A549 (cell line): ENCODE data around the gene CACNA1D. TPM values are rescaled to one million over a fixed set of nuclear protein-coding genes. Genes with fewer than 3 reads are reported as not detected.
A peak's percentile ranks its signal among the peaks of the same experiment; 100 is the strongest.

Source experiments
- ATAC-seq, 2 experiments: fragments of 200-7000 bp in 1 of 2; fragments of >200 bp in 1 of 2; cut with Nextera tagmentation in 1 of 2; cut with Tn5 transposase in 1 of 2; 3 replicates each; pipeline versions ENCODE4 v1.8.0 to v1.9.1; 2018 to 2020; ENCODE audit warnings: mild to moderate bottlenecking in 1 of 2, moderate library complexity in 1 of 2
- CTCF ChIA-PET: fragments of 300-600 bp; sonication (Branson Sonifier 250); formaldehyde crosslinking; extraction: SDS; loops from one replicate; lab custom pipeline; 2021; ENCODE audit warnings: antibody characterized with exemption, inconsistent platforms; lab: Yijun Ruan, JAX
- POLR2A ChIA-PET: fragments of 350-600 bp; formaldehyde crosslinking; extraction: SDS; loops from one replicate; lab custom pipeline; 2021; ENCODE audit warnings: antibody characterized with exemption, inconsistent platforms; lab: Yijun Ruan, JAX
- DNase-seq, 2 experiments: peaks; one replicate each; pipeline versions ENCODE4 v3.0.0 to v3.0.0-alpha.2; 2011 to 2016; ENCODE audit warnings: low read depth in 1 of 2, low spot score in 1 of 2
- FAIRE-seq: peaks from 2 replicates; lab custom pipeline; 2011; peaks lifted over from hg19 to GRCh38; lab: Jason Lieb, UNC
- H3K27ac ChIP-seq, 2 experiments: fragments of >200 bp; sonication (Bioruptor Twin); formaldehyde crosslinking; 3 replicates each; pipeline ENCODE4 v1.5.1; 2016 to 2017
- H3K4me1 ChIP-seq: fragments of >200 bp; sonication (Bioruptor Twin); formaldehyde crosslinking; 3 replicates; pipeline ENCODE4 v1.6.1; 2016
- H3K4me2 ChIP-seq: fragments of >200 bp; sonication (Bioruptor Twin); formaldehyde crosslinking; 3 replicates; pipeline ENCODE4 v1.6.1; 2016
- H3K4me3 ChIP-seq: fragments of >200 bp; sonication (Bioruptor Twin); formaldehyde crosslinking; 3 replicates; pipeline ENCODE4 v1.5.1; 2016
- H3K9me3 ChIP-seq: fragments of >200 bp; sonication (Bioruptor Twin); formaldehyde crosslinking; 3 replicates; pipeline ENCODE4 v1.6.1; 2016
- BHLHE40 ChIP-seq: IDR thresholded peaks from 2 replicates; pipeline ENCODE4 v1.6.1; 2012; ENCODE audit warnings: low read depth, low read length, inconsistent platforms
- CBX8 ChIP-seq: fragments of 200-600 bp; sonication (generic); IDR thresholded peaks from 2 replicates; pipeline ENCODE4 v1.6.1; 2016
- CEBPB ChIP-seq, 2 experiments: fragments of >200 bp in 1 of 2; sonication (Bioruptor Twin) in 1 of 2; formaldehyde crosslinking in 1 of 2; IDR thresholded peaks; 2 replicates each; pipeline ENCODE4 v1.6.1; 2012 to 2016
- CHD4 ChIP-seq: fragments of 200-600 bp; sonication (generic); IDR thresholded peaks from 2 replicates; pipeline ENCODE4 v1.6.1; 2016; ENCODE audit warnings: antibody characterized with exemption, mild to moderate bottlenecking, borderline replicate concordance
- FOSB ChIP-seq: fragments of 250-450 bp; sonication (Bioruptor Pico); IDR thresholded peaks from 2 replicates; pipeline ENCODE4 v1.5.0; 2020; ENCODE audit warnings: mild to moderate bottlenecking, moderate library complexity
- FOXS1 ChIP-seq: fragments of 250-450 bp; sonication (Bioruptor Pico); IDR thresholded peaks from 2 replicates; pipeline ENCODE4 v1.5.0; 2020; ENCODE audit warnings: mild to moderate bottlenecking, moderate library complexity
- HDAC2 ChIP-seq: fragments of 200-600 bp; sonication (generic); IDR thresholded peaks from 2 replicates; pipeline ENCODE4 v1.6.1; 2016
- HOXB13 ChIP-seq: fragments of 250-450 bp; sonication (Bioruptor Pico); IDR thresholded peaks from 2 replicates; pipeline ENCODE4 v1.5.0; 2020; ENCODE audit warnings: low read depth, mild to moderate bottlenecking, moderate library complexity
- MAX ChIP-seq: IDR thresholded peaks from 2 replicates; pipeline ENCODE4 v1.6.1; 2012
- NPAS2 ChIP-seq: fragments of 250-450 bp; sonication (Bioruptor Pico); IDR thresholded peaks from 2 replicates; pipeline ENCODE4 v1.8.0; 2022; ENCODE audit warnings: mild to moderate bottlenecking, moderate library complexity, borderline replicate concordance
- RARB ChIP-seq: fragments of 250-450 bp; sonication (Bioruptor Pico); IDR thresholded peaks from 2 replicates; pipeline ENCODE4 v1.8.0; 2021; ENCODE audit warnings: mild to moderate bottlenecking, moderate library complexity
- SMC3 ChIP-seq: fragments of >200 bp; sonication (Bioruptor Twin); formaldehyde crosslinking; IDR thresholded peaks from 3 replicates; pipeline ENCODE4 v1.6.1; 2018; ENCODE audit warnings: inconsistent platforms
- TP53 ChIP-seq: fragments of 250-450 bp; sonication (Bioruptor Pico); IDR thresholded peaks from 2 replicates; pipeline ENCODE4 v1.5.0; 2021; ENCODE audit warnings: mild to moderate bottlenecking, moderate library complexity
- ZC3H11A ChIP-seq: fragments of 450-650 bp; IDR thresholded peaks from 2 replicates; pipeline ENCODE4 v1.6.1; 2014; ENCODE audit warnings: antibody characterized with exemption, mild to moderate bottlenecking
- ZNF302 ChIP-seq: fragments of 250-450 bp; sonication (Bioruptor Pico); IDR thresholded peaks from 2 replicates; pipeline ENCODE4 v1.9.0; 2021; ENCODE audit warnings: inconsistent platforms, mild to moderate bottlenecking, moderate library complexity
- WGBS: methylation state at CpG from one replicate; pipeline ENCODE4 v1.1.6; 2017; ENCODE audit errors: missing lambda C conversion rate; 5-methylcytosine and 5-hydroxymethylcytosine counted together
- polyA plus RNA-seq, 4 experiments: library from polyadenylated mRNA; depleted of rRNA in 3 of 4; stranded (reverse); fragments of >200 nt; fragmentation: RNase III in 1 of 4; extraction: RNeasy Plus Mini Kit Qiagen cat#74134 plus additional on column Dnase treatment in 1 of 4; gene quantifications; 2 replicates in 3 of 4; 3 replicates in 1 of 4; pipeline ENCODE4 v1.2.3, GENCODE V29; 2011 to 2017
- TF ChIP-seq, protein P1 (sequence below): fragments of >200 bp; sonication (Bioruptor Twin); formaldehyde crosslinking; IDR thresholded peaks from 3 replicates; pipeline ENCODE4 v1.5.1; 2016
- TF ChIP-seq, protein P2 (sequence below): fragments of 250-450 bp; sonication (Bioruptor Pico); IDR thresholded peaks from 2 replicates; pipeline ENCODE4 v1.5.0; 2021; ENCODE audit warnings: mild to moderate bottlenecking, moderate library complexity, borderline replicate concordance
- TF ChIP-seq, protein P3 (sequence below): IDR thresholded peaks from 2 replicates; pipeline ENCODE4 v1.6.1; 2012
- TF ChIP-seq, protein P4 (sequence below): fragments of >200 bp; sonication (Bioruptor Twin); formaldehyde crosslinking; IDR thresholded peaks from 2 replicates; pipeline ENCODE4 v1.6.1; 2016

Gene CACNA1D
- polyA plus RNA-seq, 2 of the 4 experiments (the other 2 are of a cell fraction), result 1.1 to 10.7 TPM

DNA sequence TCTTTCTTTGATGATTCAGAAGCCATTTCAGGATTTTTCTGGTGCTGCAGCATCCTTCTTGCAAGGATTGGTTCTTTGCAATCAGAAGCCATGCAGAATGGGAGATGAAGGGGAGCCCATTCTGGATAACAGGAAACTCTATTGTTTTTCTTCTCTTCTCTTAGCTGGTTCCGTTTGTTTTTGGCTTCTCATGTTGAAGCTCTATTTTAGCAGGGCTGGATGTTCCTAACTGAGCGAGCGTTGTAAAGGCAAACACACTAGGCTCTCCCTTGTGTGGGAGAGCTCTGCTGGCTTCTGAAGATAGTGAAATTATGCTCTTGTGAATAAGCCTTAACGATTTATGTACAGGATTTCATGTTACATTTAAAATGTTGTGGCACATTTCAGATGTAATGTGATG is 8.3 kb downstream of the CACNA1D start:
- WGBS, result 74% methylated on average over 4 of the region's 4 CpGs
- Histone ChIP-seq H3K9me3 (no peaks in the 10 kb centered on the region), H3K27ac (no peak overlapping the region)
- POLR2A ChIA-PET, result no interaction called here
- TF ChIP-seq HDAC2 (no peak), CHD4 (no peak), CBX8 (no peak)
- TF ChIP-seq, protein P1, sequence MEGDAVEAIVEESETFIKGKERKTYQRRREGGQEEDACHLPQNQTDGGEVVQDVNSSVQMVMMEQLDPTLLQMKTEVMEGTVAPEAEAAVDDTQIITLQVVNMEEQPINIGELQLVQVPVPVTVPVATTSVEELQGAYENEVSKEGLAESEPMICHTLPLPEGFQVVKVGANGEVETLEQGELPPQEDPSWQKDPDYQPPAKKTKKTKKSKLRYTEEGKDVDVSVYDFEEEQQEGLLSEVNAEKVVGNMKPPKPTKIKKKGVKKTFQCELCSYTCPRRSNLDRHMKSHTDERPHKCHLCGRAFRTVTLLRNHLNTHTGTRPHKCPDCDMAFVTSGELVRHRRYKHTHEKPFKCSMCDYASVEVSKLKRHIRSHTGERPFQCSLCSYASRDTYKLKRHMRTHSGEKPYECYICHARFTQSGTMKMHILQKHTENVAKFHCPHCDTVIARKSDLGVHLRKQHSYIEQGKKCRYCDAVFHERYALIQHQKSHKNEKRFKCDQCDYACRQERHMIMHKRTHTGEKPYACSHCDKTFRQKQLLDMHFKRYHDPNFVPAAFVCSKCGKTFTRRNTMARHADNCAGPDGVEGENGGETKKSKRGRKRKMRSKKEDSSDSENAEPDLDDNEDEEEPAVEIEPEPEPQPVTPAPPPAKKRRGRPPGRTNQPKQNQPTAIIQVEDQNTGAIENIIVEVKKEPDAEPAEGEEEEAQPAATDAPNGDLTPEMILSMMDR, result no peak
- TF ChIP-seq, all 56 proteins: peak for 0
- no peak overlapping the region for H3K4me2 ChIP-seq
- no peak overlapping the region for H3K4me3 ChIP-seq
- FAIRE-seq (no peak), ATAC-seq (no peak), DNase-seq (no peak)
- CTCF ChIA-PET, result interaction anchor here (0.9 to 1.6 kb wide), 4 partner anchors 9 to 208 kb away, joined by 3 to 10 read pairs (median 4); no protein-coding TSS in a partner anchor
- peaks cover 36% of the 10 kb centered on the region for H3K4me1 ChIP-seq

DNA sequence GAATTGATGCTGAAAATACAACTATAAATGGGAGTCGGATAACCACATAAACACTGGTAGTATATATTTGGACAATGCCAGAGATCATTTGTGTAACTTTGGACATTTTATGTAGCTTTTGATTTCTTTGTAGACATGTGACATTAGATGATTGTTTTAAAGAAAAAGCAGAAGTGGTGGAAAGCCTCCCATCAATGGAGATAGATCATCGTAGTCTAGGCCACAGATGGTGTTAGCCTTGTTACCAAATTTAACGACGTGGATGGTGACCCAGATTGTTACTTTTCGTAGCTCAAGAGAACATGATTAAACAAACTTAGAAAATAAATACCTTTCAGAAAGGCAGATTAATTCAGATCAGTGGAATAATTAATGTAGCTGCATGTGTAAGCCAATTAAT is 8.8 kb downstream of the CACNA1D start:
- POLR2A ChIA-PET, result no interaction called here
- H3K27ac ChIP-seq, result no peak overlapping the region
- no peak for DNase-seq
- no peak overlapping the region for H3K4me3 ChIP-seq
- no peaks in the 10 kb centered on the region for H3K9me3 ChIP-seq
- no peak for FAIRE-seq
- no peak for ATAC-seq
- H3K4me1 ChIP-seq, result peaks cover 31% of the 10 kb centered on the region
- no peak overlapping the region for H3K4me2 ChIP-seq
- 91% methylated on average over 5 of the region's 5 CpGs for WGBS
- CTCF ChIA-PET, result interaction anchor here (1.3 to 1.6 kb wide), 2 partner anchors 10 to 207 kb away, joined by 4 to 10 read pairs; no protein-coding TSS in a partner anchor
- TF ChIP-seq NPAS2 (CRISPR knock-in tag), result no peak
- TF ChIP-seq, protein P2, sequence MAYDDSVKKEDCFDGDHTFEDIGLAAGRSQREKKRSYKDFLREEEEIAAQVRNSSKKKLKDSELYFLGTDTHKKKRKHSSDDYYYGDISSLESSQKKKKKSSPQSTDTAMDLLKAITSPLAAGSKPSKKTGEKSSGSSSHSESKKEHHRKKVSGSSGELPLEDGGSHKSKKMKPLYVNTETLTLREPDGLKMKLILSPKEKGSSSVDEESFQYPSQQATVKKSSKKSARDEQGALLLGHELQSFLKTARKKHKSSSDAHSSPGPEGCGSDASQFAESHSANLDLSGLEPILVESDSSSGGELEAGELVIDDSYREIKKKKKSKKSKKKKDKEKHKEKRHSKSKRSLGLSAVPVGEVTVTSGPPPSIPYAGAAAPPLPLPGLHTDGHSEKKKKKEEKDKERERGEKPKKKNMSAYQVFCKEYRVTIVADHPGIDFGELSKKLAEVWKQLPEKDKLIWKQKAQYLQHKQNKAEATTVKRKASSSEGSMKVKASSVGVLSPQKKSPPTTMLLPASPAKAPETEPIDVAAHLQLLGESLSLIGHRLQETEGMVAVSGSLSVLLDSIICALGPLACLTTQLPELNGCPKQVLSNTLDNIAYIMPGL, result no peak
- TF ChIP-seq RARB (CRISPR knock-in tag), result no peak
- TF ChIP-seq SMC3, result no peak
- no peak for TF ChIP-seq CEBPB (IDR thresholded peaks at IDR 0.05)
- TF ChIP-seq TP53, result no peak
- TF ChIP-seq ZNF302, result no peak
- TF ChIP-seq, protein P3, sequence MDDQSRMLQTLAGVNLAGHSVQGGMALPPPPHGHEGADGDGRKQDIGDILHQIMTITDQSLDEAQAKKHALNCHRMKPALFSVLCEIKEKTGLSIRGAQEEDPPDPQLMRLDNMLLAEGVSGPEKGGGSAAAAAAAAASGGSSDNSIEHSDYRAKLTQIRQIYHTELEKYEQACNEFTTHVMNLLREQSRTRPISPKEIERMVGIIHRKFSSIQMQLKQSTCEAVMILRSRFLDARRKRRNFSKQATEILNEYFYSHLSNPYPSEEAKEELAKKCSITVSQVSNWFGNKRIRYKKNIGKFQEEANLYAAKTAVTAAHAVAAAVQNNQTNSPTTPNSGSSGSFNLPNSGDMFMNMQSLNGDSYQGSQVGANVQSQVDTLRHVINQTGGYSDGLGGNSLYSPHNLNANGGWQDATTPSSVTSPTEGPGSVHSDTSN, result no peak
- no peak for TF ChIP-seq FOSB (CRISPR knock-in tag)

- CTCF ChIA-PET, result no interaction called here
- POLR2A ChIA-PET, result no interaction called here
- H3K4me2 ChIP-seq, result peak overlapping the region; percentile 66
Observed at GRCh38 chr3:53506110-53506762, 11.8 kb downstream of the CACNA1D start.

More at GRCh38 chr3:53506110-53506762, 11.8 kb downstream of the CACNA1D start:
- Histone ChIP-seq H3K4me1 (peaks cover 44% of the 10 kb centered on the region), H3K27ac (peak overlapping the region; percentile 67 to 80), H3K4me3 (no peak overlapping the region), H3K9me3 (no peaks in the 10 kb centered on the region)
- TF ChIP-seq ZC3H11A, result no peak
- TF ChIP-seq FOXS1 (CRISPR knock-in tag), result no peak
- no peak for TF ChIP-seq RARB (CRISPR knock-in tag)
- TF ChIP-seq HOXB13 (CRISPR knock-in tag), result no peak
- TF ChIP-seq, protein P4, sequence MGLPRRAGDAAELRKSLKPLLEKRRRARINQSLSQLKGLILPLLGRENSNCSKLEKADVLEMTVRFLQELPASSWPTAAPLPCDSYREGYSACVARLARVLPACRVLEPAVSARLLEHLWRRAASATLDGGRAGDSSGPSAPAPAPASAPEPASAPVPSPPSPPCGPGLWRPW, result no peak
- no peak for TF ChIP-seq BHLHE40
- no peak for TF ChIP-seq CEBPB (IDR thresholded peaks at IDR 0.05)
- TF ChIP-seq MAX, result no peak
- WGBS, result 54% methylated on average over 4 of the region's 4 CpGs
- DNase-seq, result peak in 1 of 2 experiments; percentile 60
- no peak for FAIRE-seq
- peak; percentile 24 to 80; a peak in 4 of 6 replicates for ATAC-seq
